ENCODE data around the gene SCNN1A.

GRCh38 chr12:6297170-6297569, 78.2 kb downstream of the SCNN1A start:
- no peak for TF ChIP-seq CTCF (IDR thresholded peaks at IDR 0.05)
- no peak for TF ChIP-seq POLR2A (IDR thresholded peaks at IDR 0.05)

All from heart left ventricle (tissue), 13 donors.